H1 (cell line): ENCODE results near the gene PGP.

Experiments
- CHD2 ChIP-seq: IDR thresholded peaks from 2 replicates; pipeline ENCODE4 v1.6.1; 2012; ENCODE audit warnings: low read length, improper control_type of control experiment
- CREB1 ChIP-seq: IDR thresholded peaks from 2 replicates; pipeline ENCODE4 v1.6.1; 2012; ENCODE audit warnings: inconsistent platforms
- EZH2 ChIP-seq: fragments of 200-600 bp; sonication (generic); IDR thresholded peaks from 2 replicates; pipeline ENCODE4 v1.7.1; 2012; ENCODE audit warnings: low read depth, mild to moderate bottlenecking, moderate library complexity, low read length, inconsistent platforms; ENCODE audit not compliant: severe bottlenecking
- HDAC2 ChIP-seq, 2 experiments: fragments of 300-600 bp in 1 of 2; sonication (generic) in 1 of 2; IDR thresholded peaks; 2 replicates each; pipeline ENCODE4 v1.6.1; 2011 to 2012; ENCODE audit warnings: low read depth in 2 of 2, low read length in 2 of 2, mild to moderate bottlenecking in 2 of 2, moderate library complexity in 2 of 2, borderline replicate concordance in 1 of 2, inconsistent platforms in 1 of 2
- JUN ChIP-seq: IDR thresholded peaks from 2 replicates; pipeline ENCODE4 v1.6.1; 2011; ENCODE audit warnings: low read depth, mild to moderate bottlenecking, improper control_type of control experiment, low read length
- MAFK ChIP-seq: IDR thresholded peaks from 2 replicates; pipeline ENCODE4 v1.6.1; 2012; ENCODE audit warnings: low read depth, mild to moderate bottlenecking, improper control_type of control experiment, low read length
- NRF1 ChIP-seq: IDR thresholded peaks from 2 replicates; pipeline ENCODE4 v1.6.1; 2011; ENCODE audit warnings: mild to moderate bottlenecking, low read depth, low read length, improper control_type of control experiment
- POLR2A ChIP-seq, 2 experiments: IDR thresholded peaks; 1 replicate in 1 of 2; 2 replicates in 1 of 2; pipeline ENCODE4 v1.6.1; 2011; ENCODE audit warnings: low read depth in 2 of 2, low read length in 2 of 2, mild to moderate bottlenecking in 2 of 2; ENCODE audit errors: control extremely low read depth in 1 of 2
- RAD21 ChIP-seq, 2 experiments: IDR thresholded peaks in 1 of 2; conservative IDR thresholded peaks in 1 of 2; 2 replicates each; pipeline ENCODE4 v1.6.1; 2011; ENCODE audit warnings: low read depth in 2 of 2, low read length in 2 of 2, improper control_type of control experiment in 1 of 2, inconsistent platforms in 1 of 2, mild to moderate bottlenecking in 1 of 2, moderate library complexity in 1 of 2
- RFX5 ChIP-seq: IDR thresholded peaks from 2 replicates; pipeline ENCODE4 v1.6.1; 2011; ENCODE audit warnings: low read depth, low read length, improper control_type of control experiment, borderline replicate concordance
- TF ChIP-seq, protein P1 (sequence below), 3 experiments: IDR thresholded peaks; 1 replicate in 2 of 3; 2 replicates in 1 of 3; pipeline versions ENCODE4 v1.5.1 to v1.6.1; 2011; ENCODE audit warnings: low read length in 3 of 3, mild to moderate bottlenecking in 3 of 3, inconsistent platforms in 2 of 3, low read depth in 1 of 3, moderate library complexity in 1 of 3; ENCODE audit not compliant: insufficient read depth in 1 of 3; ENCODE audit errors: control extremely low read depth in 1 of 3

DNA sequence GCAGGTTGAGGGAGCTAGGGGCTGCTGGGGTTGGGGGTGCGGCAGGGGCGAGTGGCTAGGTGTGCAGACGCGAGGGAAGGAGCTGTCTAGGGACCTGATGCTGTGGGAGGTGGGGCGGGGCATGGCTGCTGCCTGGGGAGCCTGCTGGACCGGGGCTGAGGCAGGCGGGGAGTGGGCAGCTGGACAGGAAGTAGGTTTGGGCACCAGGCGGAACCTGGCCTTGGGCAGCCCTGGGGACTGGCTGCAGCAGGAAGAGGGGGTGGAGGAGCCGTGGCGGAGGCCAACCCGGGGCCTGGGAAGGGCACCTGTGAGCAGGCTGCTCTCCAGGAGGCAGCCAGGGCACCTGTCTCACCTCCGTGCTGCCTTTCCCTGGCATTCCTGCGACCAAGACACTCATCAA, 15.7 kb upstream of the PGP start:
- TF ChIP-seq, protein P1, sequence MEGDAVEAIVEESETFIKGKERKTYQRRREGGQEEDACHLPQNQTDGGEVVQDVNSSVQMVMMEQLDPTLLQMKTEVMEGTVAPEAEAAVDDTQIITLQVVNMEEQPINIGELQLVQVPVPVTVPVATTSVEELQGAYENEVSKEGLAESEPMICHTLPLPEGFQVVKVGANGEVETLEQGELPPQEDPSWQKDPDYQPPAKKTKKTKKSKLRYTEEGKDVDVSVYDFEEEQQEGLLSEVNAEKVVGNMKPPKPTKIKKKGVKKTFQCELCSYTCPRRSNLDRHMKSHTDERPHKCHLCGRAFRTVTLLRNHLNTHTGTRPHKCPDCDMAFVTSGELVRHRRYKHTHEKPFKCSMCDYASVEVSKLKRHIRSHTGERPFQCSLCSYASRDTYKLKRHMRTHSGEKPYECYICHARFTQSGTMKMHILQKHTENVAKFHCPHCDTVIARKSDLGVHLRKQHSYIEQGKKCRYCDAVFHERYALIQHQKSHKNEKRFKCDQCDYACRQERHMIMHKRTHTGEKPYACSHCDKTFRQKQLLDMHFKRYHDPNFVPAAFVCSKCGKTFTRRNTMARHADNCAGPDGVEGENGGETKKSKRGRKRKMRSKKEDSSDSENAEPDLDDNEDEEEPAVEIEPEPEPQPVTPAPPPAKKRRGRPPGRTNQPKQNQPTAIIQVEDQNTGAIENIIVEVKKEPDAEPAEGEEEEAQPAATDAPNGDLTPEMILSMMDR (IDR thresholded peaks at IDR 0.05; ENCODE audit: control extremely low read depth in 1 of 3, insufficient read depth in 1 of 3, low read depth in 1 of 3, low read length in 3 of 3), result no peak
- no peak for TF ChIP-seq RFX5
- no peak for TF ChIP-seq POLR2A (IDR thresholded peaks at IDR 0.05; ENCODE audit: control extremely low read depth in 1 of 2, low read depth in 2 of 2, low read length in 2 of 2)
- no peak for TF ChIP-seq CREB1
- no peak for TF ChIP-seq NRF1
- no peak for TF ChIP-seq JUN
- no peak for TF ChIP-seq RAD21 (IDR thresholded peaks at IDR 0.05 in 1 of 2, conservative IDR thresholded peaks at IDR 0.05 in 1 of 2; ENCODE audit: low read depth in 2 of 2, low read length in 2 of 2)
- no peak for TF ChIP-seq CHD2
- no peak for TF ChIP-seq HDAC2 (IDR thresholded peaks at IDR 0.05; ENCODE audit: borderline replicate concordance in 1 of 2, low read depth in 2 of 2, low read length in 2 of 2)
- no peak for TF ChIP-seq EZH2
- TF ChIP-seq MAFK, result no peak
